ENCODE data around the gene PGK2.
"Not testable (repeated sequence)": the region's sequence is repeated elsewhere in the genome, so short reads cannot be mapped to it uniquely, and the experiment has no call there.

PGK2 gene

DNA sequence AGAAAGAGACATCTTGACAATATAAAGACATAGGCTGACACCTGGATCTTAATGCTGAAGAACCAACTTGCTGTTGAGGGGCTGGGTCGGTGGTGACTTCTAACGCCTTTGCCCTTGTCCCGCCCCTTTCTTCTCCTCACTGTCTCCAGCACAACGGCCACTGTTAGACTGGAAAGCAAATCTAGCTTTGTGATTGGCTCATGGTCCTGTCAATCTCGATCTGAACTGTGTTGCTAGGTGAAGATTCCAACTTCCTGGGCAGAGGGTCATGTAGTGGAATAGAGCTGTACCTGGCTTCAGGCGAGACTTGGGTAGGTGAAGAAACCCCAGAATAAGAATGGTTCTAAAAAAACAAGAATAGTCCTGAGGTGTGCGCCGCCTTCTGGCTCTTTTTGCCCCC, at the start of gene PGK2:
Gene PGK2, minus strand, starts transcription at position 110 of the 400 bp plus-strand sequence. Its CDS starts 98 bp downstream, at position 12.
- no peak for DNase-seq (ENCODE audit: low read depth)

DNA sequence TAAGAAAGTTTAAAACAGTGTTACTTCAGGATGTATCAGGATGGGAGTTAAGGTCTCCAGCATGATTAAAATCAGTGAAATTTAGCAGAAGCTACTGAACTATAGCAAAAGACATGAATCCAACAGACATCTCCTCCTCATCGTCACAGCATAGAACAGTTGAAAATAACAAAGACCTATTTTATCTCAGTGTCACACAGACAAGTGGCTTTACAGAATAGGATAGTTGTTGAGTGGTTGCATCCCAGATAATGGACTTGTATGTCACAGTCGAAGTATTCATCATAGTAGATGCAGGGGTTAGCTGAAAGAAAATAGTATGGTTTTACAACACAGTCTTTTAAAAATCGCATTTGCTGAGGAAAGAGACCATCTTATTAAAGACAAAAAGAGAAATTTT, 48.1 kb upstream of the PGK2 start:
- DNase-seq (ENCODE audit: low read depth): no peak

- no peak for DNase-seq (ENCODE audit: low read depth)
These were observed 46.3 kb upstream of the PGK2 start for GRCh38 chr6:49833386-49833785.

GRCh38 chr6:49826743-49827406, 39.8 kb upstream of the PGK2 start:
- DNase-seq (ENCODE audit: low read depth): no peak

DNA sequence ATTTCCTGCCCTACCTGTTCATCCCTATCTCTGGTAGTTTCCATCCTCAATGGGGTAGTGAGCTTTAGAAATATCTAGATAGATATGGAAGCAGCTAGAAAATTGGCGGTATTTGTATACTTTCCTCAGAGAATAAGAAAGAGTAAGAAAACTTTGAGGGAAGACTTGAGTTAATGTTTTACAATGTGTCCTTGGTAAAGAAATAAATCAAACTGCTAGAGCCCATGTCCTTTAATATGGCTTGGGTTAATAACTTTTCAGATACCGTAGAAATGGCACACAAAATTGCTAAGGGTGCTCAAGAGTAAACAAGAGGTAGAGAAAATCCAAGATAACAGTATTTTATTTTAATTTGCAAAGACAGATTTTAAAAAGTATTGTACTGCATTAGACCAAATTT, 28.1 kb upstream of the PGK2 start:
- DNase-seq (ENCODE audit: low read depth): no peak

DNA sequence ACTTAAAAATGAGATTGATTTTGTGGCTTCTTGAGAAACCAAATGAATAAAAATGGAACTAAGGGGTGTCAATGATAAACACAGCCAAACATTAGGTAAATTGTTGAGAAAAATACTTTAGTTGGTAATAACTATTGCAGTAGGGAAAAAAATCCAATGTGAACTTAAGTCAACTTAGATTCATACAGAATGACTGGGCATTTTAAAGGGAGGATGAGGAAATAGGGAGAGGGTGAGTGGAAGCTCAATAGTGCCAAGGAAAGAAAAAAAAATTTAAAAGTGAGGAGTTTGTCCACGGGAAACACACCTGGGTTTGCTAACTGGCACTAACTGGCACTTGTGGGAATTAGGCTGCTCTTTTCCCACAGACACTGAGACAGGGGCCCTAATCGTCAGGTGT, 26.2 kb upstream of the PGK2 start:
- no peak for DNase-seq (ENCODE audit: low read depth)

DNA sequence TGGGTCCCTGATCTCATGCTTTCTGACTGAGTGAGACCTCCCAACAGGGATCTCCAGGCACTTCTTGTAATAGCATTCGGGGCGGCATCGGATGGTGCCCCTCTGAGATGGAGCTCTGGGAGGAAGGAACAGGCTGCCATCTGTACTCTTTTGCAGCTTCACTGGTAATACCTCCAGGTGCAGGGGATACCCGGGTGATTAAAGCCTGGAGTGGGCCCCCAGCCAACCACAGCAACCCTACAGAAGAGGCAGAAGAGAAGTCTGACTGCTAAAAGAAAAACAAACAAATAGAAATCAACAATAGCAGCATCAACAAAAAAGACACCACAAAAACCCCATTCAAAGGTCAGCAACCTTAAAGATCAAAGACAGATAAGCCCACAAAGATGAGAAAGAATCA, 19.1 kb upstream of the PGK2 start:
- no peak for DNase-seq (ENCODE audit: low read depth)

- no peak for DNase-seq (ENCODE audit: low read depth)
These were observed 18.2 kb upstream of the PGK2 start for GRCh38 chr6:49805246-49805645.

- DNase-seq (ENCODE audit: low read depth): no peak
These were observed 14.4 kb upstream of the PGK2 start for GRCh38 chr6:49801525-49801924.

GRCh38 chr6:49799090-49799489, 12.0 kb upstream of the PGK2 start:
- DNase-seq (ENCODE audit: low read depth): no peak

DNA sequence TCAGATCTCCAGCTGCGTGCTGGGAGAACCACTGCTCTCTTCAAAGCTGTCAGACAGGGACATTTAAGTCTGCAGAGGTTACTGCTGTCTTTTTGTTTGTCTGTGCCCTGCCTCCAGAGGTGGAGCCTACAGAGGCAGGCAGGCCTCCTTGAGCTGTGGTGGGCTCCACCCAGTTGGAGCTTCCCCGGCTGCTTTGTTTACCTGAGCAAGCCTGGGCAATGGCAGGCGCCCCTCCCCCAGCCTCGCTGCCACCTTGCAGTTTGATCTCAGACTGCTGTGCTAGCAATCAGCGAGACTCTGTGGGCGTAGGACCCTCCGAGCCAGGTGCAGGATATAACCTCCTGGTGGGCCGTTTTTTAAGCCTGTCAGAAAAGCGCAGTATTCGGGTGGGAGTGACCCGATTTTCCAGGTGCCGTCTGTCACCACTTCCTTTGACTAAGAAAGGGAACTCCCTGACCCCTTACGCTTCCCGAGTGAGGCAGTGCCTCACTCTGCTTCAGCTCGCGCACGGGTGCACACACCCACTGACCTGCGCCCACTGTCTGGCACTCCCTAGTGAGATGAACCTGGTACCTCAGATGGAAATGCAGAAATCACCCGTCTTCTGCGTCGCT, 9.9 kb upstream of the PGK2 start:
- not testable (repeated sequence) for DNase-seq (ENCODE audit: low read depth)

- DNase-seq (ENCODE audit: low read depth): no peak
These were observed 3.3 kb upstream of the PGK2 start for GRCh38 chr6:49790341-49790740.

GRCh38 chr6:49784272-49784671, 2.8 kb downstream of the PGK2 start:
- no peak for DNase-seq (ENCODE audit: low read depth)

- DNase-seq (ENCODE audit: low read depth): no peak
These were observed 4.4 kb downstream of the PGK2 start for GRCh38 chr6:49782725-49783124.

DNA sequence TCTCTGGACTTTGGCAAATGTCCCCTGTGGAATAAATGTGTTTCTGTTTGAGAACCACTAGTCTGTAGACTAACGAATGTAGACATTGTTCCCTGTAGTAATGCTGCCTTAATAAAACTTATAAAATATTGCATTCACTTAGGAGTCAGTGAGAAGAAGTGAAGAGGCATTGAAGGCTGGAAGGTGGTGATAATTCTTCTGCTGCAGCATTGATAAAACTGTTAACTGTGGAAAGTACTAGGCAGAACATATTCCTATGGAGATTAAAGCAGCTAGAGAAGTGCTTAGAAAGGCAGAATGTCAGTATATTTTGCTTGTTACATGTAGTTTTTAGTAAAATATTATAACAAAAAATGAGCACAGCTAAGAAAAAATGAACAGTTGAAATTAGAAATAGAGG, 4.8 kb downstream of the PGK2 start:
- no peak for DNase-seq (ENCODE audit: low read depth)

DNA sequence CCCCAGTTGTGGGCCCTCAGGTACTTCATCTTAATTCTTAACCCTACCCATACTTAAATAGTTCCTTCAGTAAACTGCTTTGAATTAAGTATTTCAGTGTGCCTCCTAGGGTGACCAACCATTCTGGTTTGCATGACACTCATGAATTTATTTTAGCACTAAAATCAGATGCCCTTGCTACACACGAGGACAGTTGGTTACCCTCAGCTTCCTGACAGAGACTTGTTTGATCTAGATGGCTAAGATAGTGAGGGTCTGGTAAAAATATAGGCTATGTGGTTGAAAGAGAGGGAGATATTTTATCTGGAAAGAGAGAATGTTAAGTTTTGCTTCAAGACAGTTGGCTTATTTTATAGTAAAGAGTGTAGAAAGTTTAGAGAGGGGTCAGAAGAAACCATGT, 10.6 kb downstream of the PGK2 start:
- no peak for DNase-seq (ENCODE audit: low read depth)

- no peak for DNase-seq (ENCODE audit: low read depth)
These were observed 12.0 kb downstream of the PGK2 start for GRCh38 chr6:49775043-49775442.

- DNase-seq (ENCODE audit: low read depth): no peak
These were observed 14.8 kb downstream of the PGK2 start for GRCh38 chr6:49772285-49772684.

DNA sequence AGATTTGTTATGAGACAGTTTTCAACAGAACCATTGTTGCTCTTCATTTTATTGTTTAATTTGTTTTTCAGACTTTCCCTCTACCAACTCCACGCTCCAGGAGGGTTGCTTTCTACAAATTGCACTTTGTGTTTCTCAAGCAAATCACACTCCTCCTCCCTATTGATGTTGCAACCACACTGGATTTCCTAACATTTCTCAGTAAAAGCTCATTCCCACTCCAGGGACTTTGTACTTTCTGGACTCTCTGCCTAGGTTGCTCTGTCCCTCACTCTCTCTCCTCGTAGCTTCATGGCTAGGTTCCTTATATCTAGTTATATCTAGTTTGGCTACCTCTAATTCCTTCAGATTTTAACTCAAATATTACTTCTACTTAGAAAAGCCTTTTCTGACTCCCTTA, 20.3 kb downstream of the PGK2 start:
- no peak for DNase-seq (ENCODE audit: low read depth)

DNA sequence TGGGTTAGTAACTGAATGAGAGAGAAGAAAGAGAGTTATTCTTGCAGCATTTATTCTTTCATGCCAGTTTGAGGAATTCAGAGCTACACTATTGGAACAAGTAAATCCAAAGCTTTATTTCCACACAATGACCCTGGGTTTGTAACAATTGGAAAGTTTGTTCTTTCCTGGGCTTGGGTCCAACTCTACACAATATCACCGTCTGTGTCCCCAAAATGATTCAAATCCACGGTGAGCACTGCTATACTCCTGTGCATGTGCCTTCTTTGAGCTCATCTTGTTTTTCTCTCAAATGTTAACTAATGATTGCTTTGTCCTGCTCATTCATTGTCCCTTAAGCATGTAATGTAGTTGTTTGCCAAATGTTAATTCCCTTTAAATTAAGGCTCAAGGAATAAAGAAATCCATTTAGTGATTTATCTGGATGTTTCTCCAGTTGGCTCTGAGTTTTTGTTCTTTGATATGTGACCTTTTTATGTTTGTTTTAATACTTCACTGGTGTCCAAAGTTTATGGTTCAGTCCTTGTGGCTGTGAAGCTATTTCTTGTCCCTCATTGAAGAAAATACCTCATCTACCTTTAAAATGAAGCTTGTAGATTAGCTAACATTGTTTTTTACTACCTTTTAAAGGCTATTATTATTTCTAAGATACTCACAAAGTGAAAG, 22.4 kb downstream of the PGK2 start:
- no peak for DNase-seq (ENCODE audit: low read depth)

DNA sequence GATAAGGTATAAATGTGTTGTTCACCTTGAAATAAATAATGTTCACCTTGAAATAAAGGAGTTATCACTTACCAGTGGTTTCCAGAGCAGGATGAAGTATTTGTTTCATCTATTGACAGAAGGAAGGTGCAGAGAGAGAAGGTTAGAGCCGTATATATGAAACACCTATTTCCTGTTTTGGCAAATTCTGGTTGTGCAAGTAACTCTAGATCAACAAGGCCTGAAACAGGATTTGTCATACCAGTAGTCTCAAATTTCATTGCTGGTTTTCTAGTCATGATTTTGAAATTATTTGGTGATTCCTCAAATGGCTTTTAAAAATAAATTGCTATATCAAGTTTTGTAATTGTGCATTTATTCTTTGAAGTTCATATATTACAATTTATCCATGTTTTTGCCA, 42.8 kb downstream of the PGK2 start, which contains the start of gene CRISP3:
Gene CRISP3, minus strand, starts transcription at position 130 of the 400 bp plus-strand sequence. Its CDS starts 21 bp downstream, at position 109.
- no peak for DNase-seq (ENCODE audit: low read depth)

- DNase-seq (ENCODE audit: low read depth): no peak
These were observed 43.7 kb downstream of the PGK2 start for GRCh38 chr6:49743429-49743828.

DNA sequence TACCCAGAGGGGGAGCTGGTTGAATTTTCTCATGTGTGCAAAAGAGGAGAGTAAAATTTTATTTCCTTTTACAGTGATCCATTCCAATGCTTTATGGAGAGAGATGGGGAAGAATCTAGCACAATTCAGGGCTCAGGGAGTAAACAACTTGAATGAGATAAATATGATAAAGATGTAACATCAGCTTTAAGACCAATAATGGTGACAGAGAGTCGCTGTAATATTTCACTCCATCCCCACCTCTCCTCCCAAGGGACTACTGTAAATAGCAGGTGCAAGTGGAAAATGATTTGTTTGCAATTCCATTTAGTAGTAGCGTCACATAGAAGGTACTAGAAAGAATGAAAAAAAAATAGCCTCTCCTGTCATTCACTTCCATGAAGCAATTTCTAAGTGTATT, 47.7 kb downstream of the PGK2 start:
- DNase-seq (ENCODE audit: low read depth): no peak
